Measurements from ENCODE around the gene CLPTM1L.

- TF ChIP-seq CTCF (IDR thresholded peaks at IDR 0.05) (no peak), POLR2A (IDR thresholded peaks at IDR 0.05) (no peak), POLR2AphosphoS5 (IDR thresholded peaks at IDR 0.05) (no peak)
Observed at GRCh38 chr5:1288439-1289335, 56.2 kb downstream of the CLPTM1L start.

All from transverse colon (tissue), 4 donors.